ENCODE data around the gene BOD1L1.

The BOD1L1 gene

GRCh38 chr4:13537832-13538177 lies 89.7 kb downstream of the BOD1L1 start:
- no peak for DNase-seq

DNA sequence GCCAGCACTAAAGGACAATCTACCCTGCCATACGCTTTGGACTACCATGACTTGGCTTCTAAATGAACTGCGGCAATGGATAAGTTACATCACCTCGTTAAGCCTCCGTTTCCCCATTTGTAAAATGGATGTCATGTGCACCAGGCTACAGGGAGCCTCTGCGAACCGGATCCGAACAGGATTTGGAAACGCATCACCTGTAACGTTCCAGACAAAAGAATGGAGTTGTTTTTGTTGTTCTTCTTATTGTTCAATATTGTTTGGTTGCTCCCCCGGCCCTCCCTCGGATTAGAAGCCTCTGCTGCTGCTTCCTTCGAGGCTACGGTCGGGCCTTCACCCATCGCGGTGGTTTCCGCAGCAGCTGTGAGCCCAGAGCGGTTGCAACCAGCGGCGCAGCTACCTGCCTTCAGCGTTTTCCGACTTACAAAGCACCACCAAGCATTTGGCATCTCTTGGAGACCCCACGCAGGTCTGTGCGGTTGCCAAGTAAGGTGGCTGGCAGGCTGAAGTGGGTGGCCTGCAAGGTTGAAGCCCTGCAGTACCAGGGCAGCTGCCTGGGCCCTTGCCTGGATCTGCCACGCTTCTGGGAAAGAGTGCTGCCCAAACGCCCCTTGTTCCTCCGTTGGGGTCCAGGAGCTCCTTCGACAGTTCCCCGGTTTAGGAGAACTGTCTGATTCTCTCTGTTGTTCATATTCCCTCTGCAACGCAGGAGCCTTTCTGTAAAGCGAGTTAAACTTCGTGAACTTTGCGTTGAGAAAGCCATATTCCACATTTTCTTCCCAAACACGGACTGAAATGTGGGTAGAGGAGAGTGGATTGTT lies 90.3 kb downstream of the BOD1L1 start:
- DNase-seq: no peak

DNA sequence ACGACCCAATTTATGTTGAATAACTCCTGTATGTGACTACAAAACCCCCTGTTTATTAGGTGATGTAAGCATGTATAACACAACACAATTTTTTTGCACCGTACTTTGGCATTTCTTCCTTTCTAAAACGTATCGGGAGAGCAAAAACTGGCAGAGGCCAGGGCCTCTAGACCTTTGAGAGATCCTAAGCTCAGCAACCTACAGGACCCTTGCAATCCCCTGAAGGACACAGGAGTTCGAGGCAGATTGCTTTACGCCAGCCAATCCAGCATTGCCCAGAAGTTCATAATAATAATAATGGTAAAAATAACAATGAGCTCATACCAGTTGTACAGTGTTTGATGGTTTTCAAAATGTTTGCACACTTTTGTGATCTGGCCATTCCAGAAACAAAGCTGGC lies 90.9 kb downstream of the BOD1L1 start:
- DNase-seq: no peak

GRCh38 chr4:13535708-13536361 lies 91.7 kb downstream of the BOD1L1 start:
- DNase-seq: no peak

GRCh38 chr4:13535118-13535517 lies 92.4 kb downstream of the BOD1L1 start:
- DNase-seq: no peak

GRCh38 chr4:13534344-13535063 lies 93.0 kb downstream of the BOD1L1 start:
- no peak for DNase-seq

- no peak for DNase-seq
These were observed 93.7 kb downstream of the BOD1L1 start for GRCh38 chr4:13533670-13534343.

GRCh38 chr4:13531625-13531998 lies 95.9 kb downstream of the BOD1L1 start:
- no peak for DNase-seq

- DNase-seq: no peak
These were observed 96.5 kb downstream of the BOD1L1 start for GRCh38 chr4:13530823-13531624.

DNA sequence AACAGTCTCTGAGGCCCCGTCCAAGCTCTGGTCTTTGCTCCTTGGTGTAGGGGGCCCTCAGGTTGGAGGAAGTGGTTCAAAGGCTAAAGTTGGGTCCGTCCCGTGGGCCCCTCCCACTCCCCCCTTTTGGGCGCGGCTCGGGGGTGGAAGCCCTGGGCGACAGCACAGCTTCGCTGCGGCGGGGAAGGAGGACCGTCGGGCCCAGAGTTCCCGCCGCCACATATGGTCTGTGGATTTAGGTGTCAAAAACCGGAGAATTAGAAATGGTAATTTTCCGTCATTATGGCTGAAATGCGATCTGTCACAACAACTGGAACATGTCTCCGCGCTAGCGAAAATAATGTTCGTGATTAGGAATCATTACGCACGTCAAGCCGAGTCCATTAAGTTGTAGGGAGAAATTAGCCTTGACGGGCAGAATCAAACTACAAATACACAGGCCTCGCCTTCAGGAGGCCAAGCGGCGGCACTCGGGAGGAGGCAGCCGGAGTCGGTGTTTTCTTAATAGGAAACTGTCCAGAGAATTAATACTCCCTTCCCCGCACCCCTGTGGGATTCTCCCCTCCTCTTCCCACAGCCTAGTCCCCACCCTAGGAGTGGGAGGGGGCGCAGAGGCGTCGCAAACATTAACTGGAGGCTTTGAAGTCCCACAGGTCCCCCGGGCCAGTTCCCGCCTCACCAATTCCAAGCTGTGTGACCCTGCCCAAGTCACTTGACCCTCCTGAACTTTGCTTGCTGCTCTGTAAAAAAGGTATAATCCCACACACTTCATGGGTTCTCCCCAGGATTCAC lies 98.2 kb downstream of the BOD1L1 start:
- DNase-seq: no peak

- no peak for DNase-seq
These were observed 98.8 kb downstream of the BOD1L1 start for GRCh38 chr4:13528821-13529127.

- DNase-seq: no peak
These were observed 99.3 kb downstream of the BOD1L1 start for GRCh38 chr4:13527981-13528820.

DNA sequence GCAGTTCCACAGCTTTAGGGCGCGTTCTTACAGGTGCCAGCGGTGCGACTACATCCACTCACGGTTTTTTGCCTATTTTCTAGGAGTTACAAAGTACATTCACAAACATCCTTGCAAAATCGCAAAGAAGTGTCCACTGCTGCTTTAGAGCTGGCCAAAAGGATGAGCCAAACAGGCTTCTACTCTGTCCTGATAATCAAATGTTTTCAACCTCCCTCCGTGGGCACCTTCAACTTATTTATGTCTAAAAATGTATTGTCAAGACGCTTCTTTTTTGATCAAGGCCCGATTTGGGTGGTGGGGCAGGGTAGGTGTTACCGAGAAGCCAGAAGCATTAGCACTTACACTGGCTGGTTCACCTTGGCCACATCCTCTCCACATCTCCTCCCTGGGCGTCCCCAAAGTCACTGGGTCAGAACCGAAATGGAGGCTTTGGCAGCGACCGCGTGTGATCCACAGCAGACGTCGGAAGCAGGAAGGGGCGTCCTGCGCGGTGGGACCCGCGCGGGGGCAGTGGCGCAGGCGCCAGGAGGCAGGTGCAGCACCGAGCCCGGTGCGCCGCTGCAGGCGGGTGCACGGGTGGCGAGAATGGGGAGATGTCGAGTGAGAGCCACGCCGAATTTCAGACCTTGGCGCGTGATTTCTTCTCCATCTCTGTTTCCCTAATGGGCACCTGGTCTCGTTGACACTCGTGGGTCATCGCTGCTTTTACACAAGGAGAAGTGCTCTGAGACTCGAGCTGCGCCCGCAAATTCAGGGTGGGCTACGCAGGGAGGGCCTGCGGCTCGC lies 100.1 kb downstream of the BOD1L1 start:
- DNase-seq: no peak

DNA sequence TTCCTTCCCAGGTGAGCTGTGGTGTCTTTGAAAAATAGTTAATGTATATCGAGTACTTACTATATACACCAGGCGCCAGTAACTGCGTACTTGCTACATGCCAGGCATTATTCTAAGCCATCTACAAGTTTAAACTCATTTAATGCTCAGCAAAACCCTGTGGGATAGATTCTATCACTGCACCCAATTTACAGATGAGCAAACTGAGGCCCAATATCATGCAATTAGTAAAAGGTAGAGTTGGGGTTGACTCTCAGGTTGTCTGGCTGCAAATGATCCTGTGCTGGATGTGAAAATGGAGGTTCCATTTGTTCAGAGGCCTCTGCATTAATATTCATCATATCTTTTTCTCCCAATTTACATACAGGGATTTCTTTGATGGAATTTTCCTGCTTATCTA lies 100.9 kb downstream of the BOD1L1 start:
- DNase-seq: no peak

DNA sequence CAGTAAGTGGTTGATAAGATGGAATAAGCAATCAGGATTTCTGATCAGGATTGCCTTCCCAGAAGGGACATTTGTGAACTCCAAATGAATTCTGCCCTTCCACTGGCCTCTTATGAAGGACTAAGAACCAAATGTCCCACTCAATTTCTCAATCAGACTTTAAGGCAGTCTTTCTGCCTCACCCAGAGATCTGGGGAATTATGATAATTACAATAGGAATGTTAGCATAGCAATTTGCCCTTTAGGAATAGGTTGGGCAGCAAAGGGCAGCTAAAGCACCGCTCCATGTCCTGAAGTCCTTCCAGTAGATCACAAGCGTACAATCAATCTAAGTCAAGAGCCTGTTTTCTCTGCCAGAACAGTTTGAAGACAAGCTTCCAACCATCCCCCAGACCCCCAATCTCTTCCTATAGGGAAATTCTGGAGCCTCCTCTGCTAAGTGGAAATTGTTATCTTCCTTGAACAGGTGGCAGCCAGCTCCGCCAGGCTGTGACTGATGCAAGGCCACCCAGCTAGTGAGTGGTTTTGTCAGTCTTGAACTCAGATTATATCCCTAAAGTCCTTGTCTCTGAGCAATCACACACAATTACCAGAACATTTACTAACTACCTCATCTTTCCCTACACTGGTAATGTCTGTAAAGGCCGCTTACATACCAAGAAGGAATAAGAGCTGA lies 101.8 kb downstream of the BOD1L1 start:
- DNase-seq: no peak

GRCh38 chr4:13524504-13525243 lies 102.9 kb downstream of the BOD1L1 start:
- no peak for DNase-seq

DNA sequence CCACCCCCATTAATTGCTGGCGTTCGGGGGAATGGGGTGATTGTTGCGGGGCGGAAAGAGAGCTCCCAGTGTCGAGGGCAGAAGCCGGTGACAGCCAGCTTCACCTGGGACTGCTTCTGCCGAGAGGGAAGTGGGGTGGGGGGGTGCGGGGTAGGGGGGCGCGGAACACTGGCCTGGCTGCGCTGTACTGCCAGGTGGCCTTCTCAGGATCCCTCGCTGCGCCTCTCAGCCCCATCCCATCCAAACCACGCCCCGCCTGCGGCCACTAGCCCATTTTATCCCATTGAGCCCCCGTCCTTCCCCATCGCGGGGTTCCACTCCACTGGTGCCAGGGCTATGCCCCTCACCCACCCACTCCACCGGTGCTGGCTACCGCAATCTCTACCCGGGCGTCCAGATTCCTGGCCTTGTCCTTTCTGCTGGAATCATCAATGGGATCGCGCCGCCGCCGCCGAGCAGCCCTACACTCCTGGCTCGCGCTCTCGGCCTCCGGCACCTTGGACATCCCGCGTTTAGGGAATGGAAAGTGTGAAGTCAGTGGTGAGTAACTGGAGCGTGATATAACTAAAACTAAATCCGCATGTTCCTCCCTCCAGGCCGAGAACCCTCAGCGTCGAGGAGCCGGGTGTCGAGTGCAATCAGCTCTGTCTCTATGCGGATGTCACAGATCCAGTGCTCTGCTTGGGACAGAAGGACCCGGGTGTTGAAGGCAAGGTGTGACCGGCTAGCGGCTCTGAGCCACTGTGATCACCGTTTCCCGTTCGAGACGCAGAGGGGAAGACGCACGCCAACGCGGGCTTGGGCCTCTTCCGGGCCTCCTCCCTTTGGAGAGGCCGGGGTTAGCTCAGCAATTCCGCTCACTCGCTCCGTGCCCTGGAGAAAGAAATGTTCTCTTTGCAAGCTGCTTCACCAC lies 103.7 kb downstream of the BOD1L1 start:
- DNase-seq: no peak

GRCh38 chr4:13523105-13523477 lies 104.4 kb downstream of the BOD1L1 start:
- no peak for DNase-seq

Measured in NCI-H1105 treated with DMSO at 0.1 percent for 48 hours (cell line).